NOMO-1 treated with DMSO at 0.1 percent for 48 hours (cell line): ENCODE results near the gene DHDH.
"Not testable (repeated sequence)": the region's sequence is repeated elsewhere in the genome, so short reads cannot be mapped to it uniquely, and the experiment has no call there.

Source experiments
- DNase-seq: peaks from one replicate; lab custom pipeline; 2025; ENCODE audit not compliant: unreplicated experiment; lab: John Stamatoyannopoulos, UW

The DHDH gene

DNA sequence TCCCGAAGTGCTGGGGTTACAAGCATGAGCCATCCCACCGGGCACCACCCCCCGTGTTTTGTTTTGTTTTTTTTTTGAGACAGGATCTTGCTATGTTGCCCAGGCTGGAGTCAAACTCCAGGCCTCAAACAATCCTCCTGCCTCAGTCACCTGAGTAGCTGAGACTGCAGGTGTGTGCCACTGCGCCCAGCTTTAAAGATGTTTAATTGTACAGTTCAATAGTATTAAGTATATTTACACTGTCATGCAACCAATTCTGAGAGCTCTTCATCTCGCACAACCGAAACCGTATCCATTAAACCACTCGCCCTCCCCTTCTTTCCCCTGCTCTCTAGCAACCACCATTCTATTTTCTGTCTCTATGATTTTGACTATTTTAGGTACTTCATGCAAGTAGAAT lies 17.7 kb upstream of the DHDH start:
- DNase-seq = no peak

DNA sequence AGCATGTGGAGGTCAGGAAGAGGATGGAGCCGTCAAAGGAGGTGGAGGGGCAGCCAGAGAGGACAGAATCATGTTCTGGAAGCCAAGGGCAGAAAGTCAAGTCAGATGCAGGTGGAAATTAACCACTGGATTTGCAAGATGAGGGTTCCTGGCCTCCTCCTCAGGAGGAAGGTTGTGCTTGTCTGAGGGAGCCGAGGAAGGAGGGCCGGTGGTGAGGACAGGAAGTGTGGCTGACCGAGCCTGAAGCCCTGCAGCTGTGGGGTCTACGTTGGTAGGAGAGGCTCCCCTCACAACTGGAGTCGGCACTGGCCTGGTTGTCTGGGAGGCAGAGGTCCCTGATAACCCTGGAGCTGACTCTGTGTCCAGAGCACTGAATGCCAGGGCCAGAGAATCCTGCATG lies 15.4 kb upstream of the DHDH start:
- no peak for DNase-seq

DNA sequence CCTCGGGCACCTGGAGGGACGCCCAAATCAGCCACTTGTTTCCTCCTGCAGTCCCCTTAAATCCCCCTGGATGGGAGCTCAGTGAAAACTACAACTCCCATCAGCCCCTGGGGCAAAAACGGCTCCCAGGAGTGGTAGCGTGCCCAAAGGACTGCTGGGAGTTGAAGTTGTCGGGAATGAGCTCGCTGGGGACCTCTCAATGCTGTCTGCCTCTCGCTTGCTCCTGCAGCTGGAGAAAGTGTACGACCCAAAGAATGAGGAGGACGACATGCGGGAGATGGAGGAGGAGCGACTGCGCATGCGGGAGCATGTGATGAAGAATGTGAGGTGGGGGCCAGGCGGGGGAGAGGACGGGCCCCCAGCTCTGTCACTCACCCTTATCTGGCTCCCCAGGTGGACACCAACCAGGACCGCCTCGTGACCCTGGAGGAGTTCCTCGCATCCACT lies 14.7 kb upstream of the DHDH start:
- DNase-seq = peak; percentile 1

DNA sequence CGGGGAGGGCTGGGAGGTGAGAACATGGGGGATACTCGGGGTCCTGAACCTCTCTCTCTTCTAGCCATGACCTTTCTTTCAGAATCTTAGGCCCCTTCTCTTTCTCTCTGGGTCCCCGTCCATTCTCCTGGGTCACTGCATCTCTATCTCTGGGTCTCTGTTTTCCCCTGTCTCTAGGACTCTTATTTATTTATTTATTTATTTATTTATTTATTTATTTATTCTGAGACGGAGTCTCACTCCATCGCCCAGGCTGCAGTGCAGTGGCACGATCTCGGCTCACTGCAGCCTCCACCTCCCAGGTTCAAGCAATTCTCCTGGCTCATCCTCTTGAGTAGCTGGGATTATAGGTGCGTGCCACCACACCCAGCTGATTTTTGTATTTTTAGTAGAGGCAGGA lies 14.2 kb upstream of the DHDH start:
- not testable (repeated sequence) for DNase-seq

DNA sequence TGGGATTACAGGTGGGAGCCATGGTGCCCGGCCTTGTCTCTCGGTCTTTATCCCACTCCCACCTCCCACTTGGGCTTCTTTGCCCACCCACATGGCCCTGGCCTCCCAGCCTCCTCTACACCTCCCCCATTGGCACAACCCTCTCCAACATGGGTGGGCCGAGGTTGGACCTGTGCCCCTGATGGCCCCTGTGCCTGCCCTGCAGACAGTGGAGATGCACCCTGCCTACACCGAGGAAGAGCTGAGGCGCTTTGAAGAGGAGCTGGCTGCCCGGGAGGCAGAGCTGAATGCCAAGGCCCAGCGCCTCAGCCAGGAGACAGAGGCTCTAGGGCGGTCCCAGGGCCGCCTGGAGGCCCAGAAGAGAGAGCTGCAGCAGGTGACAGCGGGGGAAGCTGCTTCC lies 12.6 kb upstream of the DHDH start:
- DNase-seq = no peak

DNA sequence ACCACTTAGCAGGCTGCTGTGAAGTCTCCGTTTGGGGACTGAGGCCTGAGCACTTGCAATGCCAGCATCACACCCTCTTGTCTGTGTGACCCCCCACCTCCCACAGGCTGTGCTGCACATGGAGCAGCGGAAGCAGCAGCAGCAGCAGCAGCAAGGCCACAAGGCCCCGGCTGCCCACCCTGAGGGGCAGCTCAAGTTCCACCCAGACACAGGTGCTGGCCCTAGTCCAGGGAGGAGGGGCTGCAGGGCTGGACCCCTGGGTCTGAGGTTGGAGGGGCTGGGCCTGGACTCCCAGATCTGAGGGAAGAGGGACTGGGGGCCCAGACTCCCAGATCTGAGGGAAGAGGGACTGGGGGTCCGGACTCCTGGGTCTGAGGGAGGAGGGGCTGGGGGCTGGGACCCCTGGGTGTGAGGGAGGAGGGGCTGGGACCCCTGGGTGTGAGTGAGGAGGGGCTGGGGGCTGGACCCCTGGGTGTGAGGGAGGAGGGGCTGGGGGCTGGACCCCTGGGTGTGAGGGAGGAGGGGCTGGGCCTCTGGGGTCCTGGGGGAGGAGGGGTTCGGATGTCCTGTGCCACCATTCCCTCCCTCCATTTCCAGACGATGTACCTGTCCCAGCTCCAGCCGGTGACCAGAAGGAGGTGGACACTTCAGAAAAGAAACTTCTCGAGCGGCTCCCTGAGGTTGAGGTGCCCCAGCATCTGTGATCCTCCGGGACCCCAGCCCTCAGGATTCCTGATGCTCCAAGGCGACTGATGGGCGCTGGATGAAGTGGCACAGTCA lies 11.6 kb upstream of the DHDH start:
- DNase-seq = no peak

DNA sequence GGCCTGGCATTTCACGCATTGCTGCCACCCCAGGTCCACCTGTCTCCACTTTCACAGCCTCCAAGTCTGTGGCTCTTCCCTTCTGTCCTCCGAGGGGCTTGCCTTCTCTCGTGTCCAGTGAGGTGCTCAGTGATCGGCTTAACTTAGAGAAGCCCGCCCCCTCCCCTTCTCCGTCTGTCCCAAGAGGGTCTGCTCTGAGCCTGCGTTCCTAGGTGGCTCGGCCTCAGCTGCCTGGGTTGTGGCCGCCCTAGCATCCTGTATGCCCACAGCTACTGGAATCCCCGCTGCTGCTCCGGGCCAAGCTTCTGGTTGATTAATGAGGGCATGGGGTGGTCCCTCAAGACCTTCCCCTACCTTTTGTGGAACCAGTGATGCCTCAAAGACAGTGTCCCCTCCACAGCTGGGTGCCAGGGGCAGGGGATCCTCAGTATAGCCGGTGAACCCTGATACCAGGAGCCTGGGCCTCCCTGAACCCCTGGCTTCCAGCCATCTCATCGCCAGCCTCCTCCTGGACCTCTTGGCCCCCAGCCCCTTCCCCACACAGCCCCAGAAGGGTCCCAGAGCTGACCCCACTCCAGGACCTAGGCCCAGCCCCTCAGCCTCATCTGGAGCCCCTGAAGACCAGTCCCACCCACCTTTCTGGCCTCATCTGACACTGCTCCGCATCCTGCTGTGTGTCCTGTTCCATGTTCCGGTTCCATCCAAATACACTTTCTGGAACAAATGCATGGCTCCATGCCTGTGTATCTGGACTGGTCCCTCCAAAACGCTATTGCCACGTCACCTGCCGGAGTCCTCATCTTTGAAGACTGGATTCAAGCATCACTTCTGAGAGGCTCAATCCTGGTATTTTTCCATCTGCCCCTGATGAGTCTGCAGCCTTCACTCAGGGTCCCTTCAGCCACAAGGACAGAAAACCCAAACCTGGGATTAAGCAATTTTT lies 10.7 kb upstream of the DHDH start:
- DNase-seq = no peak

DNA sequence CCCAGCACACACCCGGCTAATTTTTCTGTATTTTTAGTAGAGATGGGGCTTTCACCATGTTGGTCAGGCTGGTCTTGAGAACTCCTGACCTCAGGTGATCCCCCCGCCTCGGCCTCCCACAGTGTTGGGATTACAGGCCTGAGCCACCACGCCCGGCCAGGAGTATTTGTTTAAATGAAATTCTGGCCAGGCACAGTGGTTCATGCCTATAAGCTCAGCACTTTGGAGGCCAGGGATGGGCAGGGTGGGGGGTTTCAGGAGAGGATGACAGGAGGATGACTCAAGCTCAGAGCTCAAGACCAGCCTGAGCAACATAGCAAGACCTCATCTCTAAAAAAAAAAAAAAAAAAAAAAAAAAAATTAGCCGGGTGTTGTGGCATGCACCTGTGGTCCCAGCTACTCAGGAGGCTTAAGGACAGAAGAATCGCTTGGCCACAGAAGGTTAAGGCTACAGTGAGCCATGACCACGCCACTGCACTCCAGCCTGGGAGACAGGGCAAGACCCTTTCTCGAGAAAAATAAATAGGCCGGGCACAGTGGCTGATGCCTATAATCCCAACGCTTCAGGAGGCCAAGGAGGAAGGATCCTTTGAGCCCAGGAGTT lies 8.2 kb upstream of the DHDH start:
- DNase-seq = no peak

DNA sequence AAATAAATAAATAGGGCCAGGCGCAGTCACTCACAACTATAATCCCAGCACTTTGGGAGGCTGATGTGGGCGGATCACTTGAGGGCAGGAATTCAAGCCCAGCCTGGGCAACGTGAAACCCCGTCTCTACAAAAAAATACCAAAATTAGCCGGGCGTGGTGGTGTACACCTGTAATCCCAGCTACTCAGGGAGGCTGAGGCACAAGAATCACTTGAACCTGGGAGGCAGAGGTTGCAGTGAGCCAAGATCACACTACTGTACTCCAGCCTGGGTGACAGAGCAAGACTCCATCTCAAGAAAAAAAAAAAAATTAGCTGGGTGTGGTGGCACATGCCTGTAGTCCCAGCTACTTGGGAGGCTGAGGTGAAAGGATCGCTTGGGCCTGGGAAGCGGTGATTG lies 7.6 kb upstream of the DHDH start:
- not testable (repeated sequence) for DNase-seq

DNA sequence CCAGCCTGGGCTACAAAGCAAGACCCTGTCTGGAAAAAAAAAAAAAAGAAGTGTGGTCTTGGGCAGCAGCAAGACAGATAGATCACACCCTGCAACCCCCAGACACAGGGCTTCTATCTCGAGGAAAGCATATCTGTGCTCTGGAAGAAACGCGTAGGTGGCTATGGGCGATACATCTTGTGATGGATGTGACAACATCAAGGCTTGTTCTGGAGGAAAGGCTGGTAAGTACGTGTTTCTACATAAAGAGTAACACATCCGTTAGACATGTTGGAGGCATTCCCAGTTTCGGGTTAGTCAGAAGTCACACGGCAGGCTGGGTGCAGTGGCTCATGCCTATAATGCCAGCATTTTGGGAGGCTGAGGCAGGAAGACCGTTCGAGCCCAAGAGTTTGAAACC lies 6.6 kb upstream of the DHDH start:
- DNase-seq = peak; percentile 4

DNA sequence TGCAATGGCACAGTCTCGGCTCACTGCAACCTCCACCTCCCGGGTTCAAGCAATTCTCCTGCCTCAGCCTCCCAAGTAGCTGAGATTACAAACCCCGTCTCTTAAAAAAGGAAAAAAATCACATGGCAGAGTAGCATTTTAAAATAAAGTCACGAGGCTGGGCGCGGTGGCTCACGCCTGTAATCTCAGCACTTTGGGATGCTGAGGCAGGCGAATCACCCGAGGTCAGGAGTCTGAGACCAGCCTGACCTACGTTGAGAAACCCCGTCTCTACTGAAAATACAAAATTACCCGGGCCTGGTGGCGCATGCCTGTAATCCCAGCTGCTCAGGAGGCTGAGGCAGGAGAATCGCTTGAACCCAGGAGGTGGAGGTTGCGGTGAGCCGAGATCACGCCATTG lies 5.8 kb upstream of the DHDH start:
- DNase-seq = not testable (repeated sequence)

DNA sequence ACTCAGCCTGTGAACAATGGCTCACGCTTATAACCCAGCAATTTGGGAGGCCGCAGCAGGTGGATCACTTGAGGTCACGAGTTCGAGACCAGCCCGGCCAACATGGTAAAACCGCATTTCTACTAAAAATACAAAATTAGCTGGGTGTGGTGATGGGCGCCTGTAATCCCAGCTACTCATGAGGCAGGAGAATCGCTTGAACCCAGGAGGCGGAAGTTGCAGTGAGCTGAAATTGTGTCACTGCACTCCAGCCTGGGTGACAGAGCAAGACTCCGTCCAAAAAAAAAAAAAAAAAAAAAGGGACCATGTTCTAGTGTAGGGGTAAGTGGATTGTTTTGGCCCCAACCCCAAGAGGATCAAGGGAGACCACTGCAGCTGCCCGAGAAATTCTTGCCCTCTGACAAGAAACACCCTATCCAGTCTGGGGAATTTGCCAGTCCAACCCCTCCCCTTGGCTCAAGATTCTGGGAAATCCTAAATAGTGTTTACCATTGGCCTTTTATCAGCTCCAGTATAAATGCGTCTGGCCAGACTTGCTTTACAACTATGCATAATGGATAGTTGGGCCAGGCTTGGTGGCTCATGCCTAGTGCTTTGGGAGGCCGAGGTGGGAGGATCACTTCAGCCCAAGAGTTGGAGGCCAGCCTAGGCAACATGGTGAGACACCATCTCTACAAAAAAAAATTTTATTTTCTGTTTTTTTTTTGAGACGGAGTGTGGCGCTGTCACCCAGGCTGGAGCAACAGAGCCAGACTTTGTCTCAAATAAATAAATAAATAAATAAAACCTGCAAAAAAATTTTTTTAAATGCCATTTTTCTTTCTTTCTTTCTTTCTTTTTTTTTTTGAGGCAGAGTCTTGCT lies 5.1 kb upstream of the DHDH start:
- DNase-seq = no peak

DNA sequence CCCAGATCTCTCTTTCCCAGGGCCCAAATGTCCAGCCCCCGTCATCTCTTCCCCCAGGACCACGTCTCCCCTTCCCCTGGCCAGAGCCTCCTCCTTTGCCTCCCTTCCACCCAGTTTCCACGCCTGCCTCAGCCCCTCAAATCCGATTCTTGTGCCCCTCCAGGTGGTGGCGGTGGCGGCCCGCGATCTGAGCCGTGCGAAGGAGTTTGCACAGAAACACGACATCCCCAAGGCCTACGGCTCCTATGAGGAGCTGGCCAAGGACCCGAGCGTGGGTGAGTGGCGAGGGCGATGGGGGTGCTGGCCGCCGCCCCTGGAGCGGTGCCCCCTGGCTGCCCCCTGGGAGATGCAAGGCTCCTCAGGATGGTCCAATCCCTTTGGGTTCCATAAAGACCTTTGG lies 1.3 kb downstream of the DHDH start:
- no peak for DNase-seq

DNA sequence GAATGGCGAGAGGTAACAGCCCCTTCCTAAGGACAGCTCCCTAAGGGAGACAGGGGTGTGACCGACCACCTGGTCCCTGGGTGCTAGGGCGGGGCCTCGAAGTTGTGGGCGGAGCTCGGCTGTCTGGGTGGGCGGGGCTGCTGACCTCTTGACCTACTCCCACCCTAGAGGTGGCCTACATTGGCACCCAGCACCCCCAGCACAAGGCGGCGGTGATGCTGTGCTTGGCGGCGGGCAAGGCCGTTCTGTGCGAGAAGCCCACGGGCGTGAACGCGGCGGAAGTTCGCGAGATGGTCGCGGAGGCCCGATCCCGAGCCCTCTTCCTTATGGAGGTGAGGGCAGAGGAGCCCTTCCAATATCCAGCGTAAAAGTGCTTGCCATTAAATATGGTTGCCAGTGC lies 2.4 kb downstream of the DHDH start:
- no peak for DNase-seq

DNA sequence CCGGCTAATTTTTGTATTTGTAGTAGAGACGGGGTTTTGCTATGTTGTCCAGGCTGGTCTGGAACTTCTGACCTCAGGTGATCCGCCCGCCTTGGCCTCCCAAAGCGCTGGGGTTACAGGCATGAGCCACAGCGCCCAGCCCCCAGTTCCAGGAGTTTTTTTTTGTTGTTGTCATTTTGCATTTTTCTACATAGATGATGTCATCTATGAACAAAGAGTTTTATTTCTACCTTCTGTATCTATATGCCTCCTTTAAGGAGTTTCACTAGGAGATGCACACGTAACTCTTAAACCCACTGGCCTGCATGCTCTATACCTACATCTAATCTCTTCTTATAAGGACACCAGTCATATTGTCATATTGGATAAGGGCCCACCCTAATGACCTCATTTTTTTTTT lies 4.8 kb downstream of the DHDH start:
- no peak for DNase-seq

DNA sequence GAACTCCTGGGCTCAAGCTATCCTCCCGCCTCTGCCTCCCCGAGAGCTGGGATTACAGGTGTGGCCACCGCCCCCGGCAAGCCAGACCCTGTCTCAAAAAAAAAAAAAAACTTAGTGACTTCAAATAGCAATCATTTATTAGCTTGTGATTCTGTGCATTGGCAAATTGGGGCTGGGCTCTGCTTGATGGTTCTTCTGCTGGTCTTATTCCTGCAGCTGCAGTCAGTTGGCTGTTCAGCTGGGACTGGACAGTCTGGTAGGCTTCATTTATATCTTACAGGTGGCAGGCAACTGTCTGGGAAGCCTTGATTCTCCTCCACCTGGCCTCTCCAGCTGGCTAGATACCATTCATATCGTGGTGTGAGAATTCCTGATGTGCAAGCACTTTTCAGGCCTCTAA lies 7.4 kb downstream of the DHDH start:
- DNase-seq = no peak

DNA sequence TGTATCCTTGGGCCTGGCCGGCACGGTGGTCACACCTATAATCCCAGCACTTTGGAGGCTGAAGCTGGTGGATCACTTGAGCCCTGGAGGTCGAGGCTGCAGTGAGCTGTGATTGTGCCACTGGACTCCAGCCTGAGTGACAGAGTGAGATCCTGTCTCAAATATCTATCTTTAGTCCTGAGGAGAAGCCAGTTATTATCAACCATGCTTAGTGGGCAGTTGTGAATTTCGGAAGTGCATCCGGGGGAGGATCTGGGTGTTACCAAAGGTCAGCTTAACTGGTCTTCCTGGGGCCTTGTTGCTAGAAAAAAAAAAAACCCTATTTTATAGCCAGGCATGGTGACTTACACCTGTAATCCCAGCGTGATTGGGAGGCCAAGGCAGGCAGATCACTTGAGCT lies 9.6 kb downstream of the DHDH start:
- no peak for DNase-seq

DNA sequence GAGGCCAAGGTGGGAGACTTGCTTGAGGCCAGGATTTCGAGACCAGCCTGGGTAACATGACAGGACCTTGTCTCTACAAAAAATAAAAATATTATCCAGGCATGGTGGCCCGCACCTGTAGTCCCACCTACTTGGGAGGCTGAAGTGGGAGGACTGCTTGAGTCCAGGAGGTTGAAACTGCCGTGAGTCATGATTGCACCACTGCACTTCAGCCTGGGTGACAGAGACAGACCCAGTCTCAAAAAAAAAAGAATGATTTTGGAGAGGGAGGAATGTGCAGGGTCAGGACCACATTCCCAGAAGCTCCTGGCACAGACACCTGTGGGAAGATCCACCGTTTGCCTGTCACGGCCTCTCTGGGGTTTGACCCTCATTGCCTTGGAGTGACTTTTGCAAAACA lies 11.9 kb downstream of the DHDH start:
- DNase-seq = no peak

DNA sequence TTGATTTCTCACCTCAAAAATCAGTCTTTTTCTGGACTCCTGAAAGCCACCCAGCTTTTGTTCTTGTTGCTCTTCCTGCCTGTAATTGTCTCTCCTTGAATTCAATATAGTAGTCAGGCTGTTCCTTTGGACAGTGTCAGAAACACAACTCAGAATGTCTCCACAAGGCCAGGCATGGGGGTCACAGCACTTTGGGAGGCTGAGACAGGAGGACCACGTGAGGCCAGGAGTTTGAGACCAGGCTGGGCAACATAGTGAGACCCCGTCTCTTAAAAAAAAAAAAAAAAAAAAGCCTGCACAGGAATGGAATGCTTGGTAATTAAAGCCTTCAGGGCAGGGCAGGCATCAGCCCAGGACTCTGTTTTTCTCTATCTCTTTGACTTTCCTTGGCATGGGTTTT lies 12.3 kb downstream of the DHDH start:
- DNase-seq = no peak

DNA sequence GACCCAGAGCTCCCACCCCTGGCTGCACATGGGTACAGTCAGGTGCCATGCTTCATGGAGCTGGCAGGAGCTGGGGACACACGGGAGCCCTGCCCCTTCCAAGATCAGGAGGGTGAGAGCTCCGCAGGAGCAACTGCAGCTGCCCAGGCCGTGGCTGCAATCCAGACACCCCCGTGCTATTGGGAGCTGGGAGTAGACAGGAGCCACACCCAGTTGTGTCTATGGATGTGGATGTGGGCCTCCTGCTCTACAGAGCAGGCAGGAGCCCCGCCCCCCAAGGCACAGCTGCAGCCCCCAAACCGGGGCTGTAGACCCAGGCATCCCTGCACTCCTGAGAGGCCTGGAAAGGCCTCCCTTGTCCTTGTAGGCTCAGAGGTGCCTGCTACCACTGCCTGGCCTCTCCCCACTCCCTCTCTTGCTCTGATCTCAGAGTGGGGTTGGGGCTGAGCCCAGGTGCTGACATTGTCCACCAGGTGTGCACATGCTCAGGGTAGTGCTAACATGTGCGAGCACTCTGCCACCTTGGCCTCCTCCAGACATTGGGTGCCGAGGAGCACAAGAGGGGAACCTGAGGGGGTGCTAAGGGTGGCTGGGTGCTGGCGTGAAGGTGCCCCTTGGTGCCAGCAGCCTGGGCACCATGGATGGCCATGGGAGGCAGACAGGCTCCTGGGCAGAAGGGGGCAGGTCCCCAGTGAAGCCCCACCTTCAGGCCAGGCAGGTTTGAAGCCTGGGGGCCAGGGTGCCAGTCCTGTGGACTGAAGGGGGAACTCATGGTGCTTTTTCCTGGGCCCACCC lies 13.2 kb downstream of the DHDH start:
- no peak for DNase-seq
